IPS-18c (cell line): ENCODE measurements around the gene SRP68.

ENCODE experiments used
- H3K4me3 ChIP-seq: 2 replicates; pipeline ENCODE4 v1.7.0; 2013; ENCODE audit warnings: low read depth, mild to moderate bottlenecking, low read length, moderate library complexity; ENCODE audit not compliant: insufficient read depth
- H3K9me3 ChIP-seq: one replicate; pipeline ENCODE4 v1.6.1; 2013; ENCODE audit warnings: mild to moderate bottlenecking, low read length, moderate library complexity; ENCODE audit not compliant: control insufficient read depth, insufficient read depth

The SRP68 gene

GRCh38 chr17:76072148-76072858 is at the start of gene SRP68:
Gene SRP68, minus strand, starts transcription at chr17:76072517. Its CDS starts 26 bp downstream, at chr17:76072491.
- Histone ChIP-seq H3K9me3 (no peaks in the 10 kb centered on the region), H3K4me3 (peak within 1 kb of the TSS; percentile 95)

- Histone ChIP-seq H3K9me3 (no peaks in the 10 kb centered on the region), H3K4me3 (peak overlapping the region; percentile 24; the same call in 1 of the 2 replicates)
Observed at GRCh38 chr17:76121932-76122430, 49.7 kb upstream of the SRP68 start.

- H3K4me3 ChIP-seq, result no peak overlapping the region
- H3K9me3 ChIP-seq, result no peaks in the 10 kb centered on the region
Observed at GRCh38 chr17:76120658-76121008, 48.3 kb upstream of the SRP68 start.

GRCh38 chr17:76119409-76120371 is 47.4 kb upstream of the SRP68 start:
- H3K9me3 ChIP-seq, result no peaks in the 10 kb centered on the region
- H3K4me3 ChIP-seq, result no peak overlapping the region

- no peaks in the 10 kb centered on the region for H3K9me3 ChIP-seq
- H3K4me3 ChIP-seq, result no peak overlapping the region
Observed at GRCh38 chr17:76115138-76115754, 42.9 kb upstream of the SRP68 start.

- H3K4me3 ChIP-seq, result no peak overlapping the region
- no peaks in the 10 kb centered on the region for H3K9me3 ChIP-seq
Observed at GRCh38 chr17:76111956-76112355, 39.6 kb upstream of the SRP68 start.

- Histone ChIP-seq H3K4me3 (no peak overlapping the region), H3K9me3 (no peaks in the 10 kb centered on the region)
Observed at GRCh38 chr17:76107509-76107908, 35.2 kb upstream of the SRP68 start.

- H3K9me3 ChIP-seq, result no peaks in the 10 kb centered on the region
- no peak overlapping the region for H3K4me3 ChIP-seq
Observed at GRCh38 chr17:76106703-76107102, 34.4 kb upstream of the SRP68 start.

GRCh38 chr17:76104896-76105231 is 32.5 kb upstream of the SRP68 start:
- no peaks in the 10 kb centered on the region for H3K9me3 ChIP-seq
- no peak overlapping the region for H3K4me3 ChIP-seq

- no peaks in the 10 kb centered on the region for H3K9me3 ChIP-seq
- peak overlapping the region; percentile 70 for H3K4me3 ChIP-seq
Observed at GRCh38 chr17:76104140-76104895, 32.0 kb upstream of the SRP68 start.

GRCh38 chr17:76103274-76104139 is 31.2 kb upstream of the SRP68 start, which contains the start of gene EXOC7:
Gene EXOC7, minus strand, starts transcription at chr17:76103787. Its CDS starts 95 bp downstream, at chr17:76103692.
- Histone ChIP-seq H3K9me3 (no peaks in the 10 kb centered on the region), H3K4me3 (peak within 1 kb of the TSS; percentile 70)

- H3K9me3 ChIP-seq, result no peaks in the 10 kb centered on the region
- peak overlapping the region; percentile 70 for H3K4me3 ChIP-seq
Observed at GRCh38 chr17:76102944-76103273, 30.6 kb upstream of the SRP68 start.

- Histone ChIP-seq H3K4me3 (no peak overlapping the region), H3K9me3 (no peaks in the 10 kb centered on the region)
Observed at GRCh38 chr17:76097716-76098295, 25.5 kb upstream of the SRP68 start.

GRCh38 chr17:76095943-76096342 is 23.6 kb upstream of the SRP68 start:
- H3K9me3 ChIP-seq, result no peaks in the 10 kb centered on the region

GRCh38 chr17:76094046-76094445 is 21.7 kb upstream of the SRP68 start:
- Histone ChIP-seq H3K9me3 (no peaks in the 10 kb centered on the region), H3K4me3 (no peak overlapping the region)

More at GRCh38 chr17:76095943-76096342, 23.6 kb upstream of the SRP68 start:
- no peak overlapping the region for H3K4me3 ChIP-seq
